Tibial artery (tissue), 4 donors: Measurements from ENCODE around the gene NAXE.
"Not testable (repeated sequence)": the region's sequence is repeated elsewhere in the genome, so short reads cannot be mapped to it uniquely, and the experiment has no call there.

Experiments
- DNase-seq, 2 donors: peaks; one replicate each; pipeline ENCODE4 v3.0.0-alpha.2; 2019
- H3K27ac ChIP-seq, 2 donors: fragments of 200-600 bp; sonication (generic) in 1 of 2; 1 replicate in 1 of 2; 2 replicates in 1 of 2; pipeline ENCODE4 v1.5.1; 2018 to 2019; ENCODE audit warnings: mild to moderate bottlenecking in 1 of 2
- H3K27me3 ChIP-seq, 2 donors: fragments of 200-600 bp; sonication (generic) in 1 of 2; one replicate each; pipeline versions ENCODE4 v1.5.1 to v1.6.0; 2016 to 2019
- H3K36me3 ChIP-seq, 3 donors: fragments of 200-600 bp; sonication (generic) in 2 of 3; one replicate each; pipeline ENCODE4 v1.5.1; 2016 to 2019; ENCODE audit warnings: mild to moderate bottlenecking in 2 of 3
- H3K4me1 ChIP-seq, 4 donors: fragments of 200-600 bp; sonication (generic) in 2 of 4; 1 replicate in 3 of 4; 2 replicates in 1 of 4; pipeline ENCODE4 v1.5.1; 2016 to 2019
- H3K4me3 ChIP-seq, 2 donors: fragments of 200-600 bp; sonication (generic) in 1 of 2; 1 replicate in 1 of 2; 2 replicates in 1 of 2; pipeline ENCODE4 v1.5.1; 2018 to 2019; ENCODE audit warnings: mild to moderate bottlenecking in 2 of 2
- H3K9me3 ChIP-seq, 3 donors: fragments of 200-600 bp; sonication (generic) in 1 of 3; one replicate each; pipeline ENCODE4 v1.5.1; 2016 to 2019
- intact Hi-C: fragments of 100-400 bp; cut with DNase I; formaldehyde crosslinking; loops from one replicate; pipeline ENCODE4 v1.15.0; 2023; ENCODE audit warnings: low total_unique reads
- TF ChIP-seq, protein P1 (sequence below), 2 experiments: fragments of 200-600 bp in 1 of 2; fragments of 450-650 bp in 1 of 2; IDR thresholded peaks; one replicate each; pipeline ENCODE4 v1.5.1; 2017 to 2019; ENCODE audit warnings: antibody characterized with exemption in 2 of 2, mild to moderate bottlenecking in 1 of 2, moderate library complexity in 1 of 2

Gene NAXE

GRCh38 chr1:156608981-156609380 lies 17.4 kb downstream of the NAXE start:
- intact Hi-C loops, result loop anchor here (5.0 kb wide), 2 partner anchors 157 to 222 kb away; no protein-coding TSS in a partner anchor
- H3K4me1 ChIP-seq, result peaks cover 0 to 6% (median 0%) of the 10 kb centered on the region in 4 donors
- no peaks in the 10 kb centered on the region for H3K27me3 ChIP-seq
- TF ChIP-seq, protein P1, sequence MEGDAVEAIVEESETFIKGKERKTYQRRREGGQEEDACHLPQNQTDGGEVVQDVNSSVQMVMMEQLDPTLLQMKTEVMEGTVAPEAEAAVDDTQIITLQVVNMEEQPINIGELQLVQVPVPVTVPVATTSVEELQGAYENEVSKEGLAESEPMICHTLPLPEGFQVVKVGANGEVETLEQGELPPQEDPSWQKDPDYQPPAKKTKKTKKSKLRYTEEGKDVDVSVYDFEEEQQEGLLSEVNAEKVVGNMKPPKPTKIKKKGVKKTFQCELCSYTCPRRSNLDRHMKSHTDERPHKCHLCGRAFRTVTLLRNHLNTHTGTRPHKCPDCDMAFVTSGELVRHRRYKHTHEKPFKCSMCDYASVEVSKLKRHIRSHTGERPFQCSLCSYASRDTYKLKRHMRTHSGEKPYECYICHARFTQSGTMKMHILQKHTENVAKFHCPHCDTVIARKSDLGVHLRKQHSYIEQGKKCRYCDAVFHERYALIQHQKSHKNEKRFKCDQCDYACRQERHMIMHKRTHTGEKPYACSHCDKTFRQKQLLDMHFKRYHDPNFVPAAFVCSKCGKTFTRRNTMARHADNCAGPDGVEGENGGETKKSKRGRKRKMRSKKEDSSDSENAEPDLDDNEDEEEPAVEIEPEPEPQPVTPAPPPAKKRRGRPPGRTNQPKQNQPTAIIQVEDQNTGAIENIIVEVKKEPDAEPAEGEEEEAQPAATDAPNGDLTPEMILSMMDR (IDR thresholded peaks at IDR 0.05), result peak in 1 of 2 experiments; percentile 12
- H3K9me3 ChIP-seq, result no peaks in the 10 kb centered on the region
- H3K4me3 ChIP-seq, result no peak overlapping the region
- no peaks in the 10 kb centered on the region for H3K36me3 ChIP-seq
- H3K27ac ChIP-seq, result no peak overlapping the region
- no peak for DNase-seq

- peaks cover 0 to 16% (median 3%) of the 10 kb centered on the region in 4 donors for H3K4me1 ChIP-seq
- H3K36me3 ChIP-seq, intact Hi-C loops, H3K27ac ChIP-seq, DNase-seq, H3K4me3 ChIP-seq, H3K9me3 ChIP-seq, H3K27me3 ChIP-seq: not testable (repeated sequence)
These were observed 18.5 kb downstream of the NAXE start for GRCh38 chr1:156610072-156610471.

- no peak overlapping the region for H3K4me3 ChIP-seq
- no peaks in the 10 kb centered on the region for H3K36me3 ChIP-seq
- no peaks in the 10 kb centered on the region for H3K9me3 ChIP-seq
- no peak overlapping the region for H3K27ac ChIP-seq
- H3K4me1 ChIP-seq, result peaks cover 0 to 37% (median 20%) of the 10 kb centered on the region in 4 donors
- intact Hi-C loops, result no loop called here
- DNase-seq, result no peak
- H3K27me3 ChIP-seq, result no peaks in the 10 kb centered on the region
- TF ChIP-seq, protein P1 (IDR thresholded peaks at IDR 0.05), result no peak
These were observed 21.1 kb downstream of the NAXE start for GRCh38 chr1:156612666-156613065.

DNA sequence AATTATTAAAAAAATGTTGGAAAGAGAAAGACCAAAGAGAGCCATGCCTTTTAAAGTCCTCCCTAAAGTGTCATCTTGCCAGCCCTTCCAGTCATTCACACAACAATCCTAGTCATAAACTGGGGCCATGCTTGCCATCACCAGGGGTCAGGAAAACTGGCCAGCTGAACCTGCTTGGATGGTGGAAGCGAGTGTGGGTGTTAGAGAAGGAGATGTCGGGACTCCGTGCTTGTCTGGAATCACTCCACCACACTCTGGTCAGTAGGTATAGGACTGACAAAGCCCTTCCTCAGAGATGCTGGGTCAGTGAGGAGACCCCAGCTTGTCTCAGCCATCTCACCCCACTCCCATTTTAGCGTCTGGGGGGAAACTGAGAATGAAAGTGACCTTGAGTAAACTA lies 24.4 kb downstream of the NAXE start:
- Histone ChIP-seq H3K36me3 (no peaks in the 10 kb centered on the region), H3K4me1 (peaks cover 0 to 31% (median 20%) of the 10 kb centered on the region in 4 donors), H3K27me3 (no peaks in the 10 kb centered on the region), H3K9me3 (no peaks in the 10 kb centered on the region), H3K27ac (peak overlapping the region; percentile 74 to 79), H3K4me3 (peak overlapping the region; percentile 4 to 32)
- TF ChIP-seq, protein P1 (IDR thresholded peaks at IDR 0.05), result no peak
- DNase-seq, result peak in 1 of 2 donors; percentile 73
- intact Hi-C loops, result no loop called here

DNA sequence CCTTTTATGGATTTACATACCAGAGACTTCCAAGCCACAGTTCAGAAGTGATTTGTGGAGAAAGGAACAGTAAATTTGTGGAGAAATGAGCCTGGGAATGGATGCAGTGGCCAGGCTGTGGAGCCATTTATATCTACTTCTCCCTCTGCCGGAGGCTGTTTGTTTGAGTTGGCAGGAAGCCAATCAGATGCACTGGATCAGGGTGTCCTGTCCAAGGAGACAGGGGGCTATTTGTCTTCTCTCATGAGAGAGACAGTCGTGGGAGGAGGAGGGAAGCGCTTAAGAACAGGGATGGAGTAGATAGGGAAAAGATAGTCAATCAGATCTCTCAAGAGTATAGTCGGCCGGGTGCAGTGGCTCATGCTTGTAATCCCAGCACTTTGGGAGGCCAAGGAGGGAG lies 24.9 kb downstream of the NAXE start:
- peak in 1 of 2 donors; percentile 76 for DNase-seq
- intact Hi-C loops, result no loop called here
- Histone ChIP-seq H3K27me3 (no peaks in the 10 kb centered on the region), H3K27ac (peak overlapping the region; percentile 74 to 79), H3K36me3 (no peaks in the 10 kb centered on the region), H3K4me3 (peak overlapping the region; percentile 4 to 32), H3K4me1 (peaks cover 0 to 31% (median 20%) of the 10 kb centered on the region in 4 donors), H3K9me3 (no peaks in the 10 kb centered on the region)
- TF ChIP-seq, protein P1 (IDR thresholded peaks at IDR 0.05), result no peak

DNA sequence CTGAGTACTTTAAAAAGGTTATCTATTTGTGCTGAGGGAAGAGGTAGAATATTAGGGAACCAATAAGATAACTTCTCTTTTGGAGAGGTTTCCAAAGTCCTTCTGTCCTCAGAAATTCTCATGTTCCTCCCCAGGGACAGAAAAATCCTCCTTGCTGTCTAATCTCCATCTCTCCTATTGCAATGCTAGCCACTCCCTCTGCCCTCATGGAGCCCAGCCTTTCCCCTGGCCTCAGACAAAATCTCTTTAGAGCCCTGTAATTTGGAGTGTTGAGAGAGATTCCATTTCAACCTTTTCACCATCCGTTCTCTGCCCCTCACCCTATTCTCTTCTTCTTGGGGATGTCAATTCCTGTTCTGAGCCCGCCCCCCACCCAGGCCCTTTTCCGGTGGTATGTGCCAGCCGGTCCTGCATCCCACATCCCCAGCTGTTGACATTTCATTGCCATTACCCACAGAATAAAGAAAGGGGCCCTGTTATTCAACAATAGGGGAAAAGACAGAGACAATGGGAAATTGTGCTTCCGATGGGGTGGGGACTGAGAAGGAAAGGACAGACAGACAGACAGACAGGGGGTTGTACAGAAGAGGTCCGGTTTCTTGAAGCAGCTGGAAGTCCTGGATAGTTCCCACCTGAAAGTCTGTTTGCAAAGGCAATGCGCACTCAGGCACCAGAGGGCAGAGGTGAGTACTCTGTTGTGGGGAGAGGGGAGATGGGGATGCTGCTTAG lies 27.4 kb downstream of the NAXE start, which contains the start of gene HAPLN2:
Gene HAPLN2 (plus strand): TSS at position 563 of the 729 bp plus-strand sequence. CDS start 4,076 bp downstream, outside the sequence.
- Histone ChIP-seq H3K27ac (no peak within 1 kb of the TSS), H3K27me3 (peaks cover 0 to 9% of the 10 kb centered on the region in 2 donors)
- intact Hi-C loops, result no loop called here

More for the DNA sequence above, 27.4 kb downstream of the NAXE start, which contains the start of gene HAPLN2:
- no peaks in the 10 kb centered on the region for H3K9me3 ChIP-seq
- TF ChIP-seq, protein P1 (IDR thresholded peaks at IDR 0.05), result no peak
- H3K4me1 ChIP-seq, result peaks cover 0 to 36% (median 25%) of the 10 kb centered on the region in 4 donors
- H3K36me3 ChIP-seq, result no peaks in the 10 kb centered on the region
- H3K4me3 ChIP-seq, result no peak within 1 kb of the TSS
- no peak for DNase-seq
